ENCODE results near the gene CTSA.

CTSA gene

DNA sequence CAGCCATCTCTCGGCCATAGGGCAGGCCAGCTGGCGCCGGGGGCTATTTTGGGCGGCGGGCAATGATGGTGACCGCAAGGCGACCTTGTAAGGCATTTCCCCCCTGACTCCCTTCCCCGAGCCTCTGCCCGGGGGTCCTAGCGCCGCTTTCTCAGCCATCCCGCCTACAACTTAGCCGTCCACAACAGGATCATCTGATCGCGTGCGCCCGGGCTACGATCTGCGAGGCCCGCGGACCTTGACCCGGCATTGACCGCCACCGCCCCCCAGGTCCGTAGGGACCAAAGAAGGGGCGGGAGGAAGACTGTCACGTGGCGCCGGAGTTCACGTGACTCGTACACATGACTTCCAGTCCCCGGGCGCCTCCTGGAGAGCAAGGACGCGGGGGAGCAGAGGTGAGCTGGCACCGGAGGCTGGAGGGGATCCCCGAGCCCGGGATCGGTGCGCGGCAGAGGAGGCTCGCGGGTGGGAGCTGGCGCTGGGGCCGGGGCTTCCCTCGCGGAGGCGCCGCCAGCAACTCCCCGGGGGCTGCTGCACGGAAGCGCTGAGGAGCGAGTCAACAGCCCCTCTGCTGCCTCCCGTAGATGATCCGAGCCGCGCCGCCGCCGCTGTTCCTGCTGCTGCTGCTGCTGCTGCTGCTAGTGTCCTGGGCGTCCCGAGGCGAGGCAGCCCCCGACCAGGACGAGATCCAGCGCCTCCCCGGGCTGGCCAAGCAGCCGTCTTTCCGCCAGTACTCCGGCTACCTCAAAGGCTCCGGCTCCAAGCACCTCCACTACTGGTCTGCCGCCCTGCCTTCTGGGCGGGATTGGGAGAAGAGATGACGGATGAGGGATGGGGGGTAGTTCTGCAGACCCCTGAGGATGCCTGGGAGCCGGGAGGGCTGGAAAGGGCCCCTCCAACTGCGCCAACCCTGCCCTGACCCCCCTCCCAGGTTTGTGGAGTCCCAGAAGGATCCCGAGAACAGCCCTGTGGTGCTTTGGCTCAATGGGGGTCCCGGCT, at the start of gene CTSA, which contains the start of gene NEURL2:
TSS of gene CTSA (plus strand) at position 351 of the 999 bp plus-strand sequence. CDS start at position 585, 234 bp downstream.
TSS of gene NEURL2 (minus strand) at position 224 of the 999 bp plus-strand sequence. CDS start at position 7, 217 bp downstream.
- in situ Hi-C loops (cut with MboI; ENCODE audit: low sequenced_read_pairs): no loop called here

DNA sequence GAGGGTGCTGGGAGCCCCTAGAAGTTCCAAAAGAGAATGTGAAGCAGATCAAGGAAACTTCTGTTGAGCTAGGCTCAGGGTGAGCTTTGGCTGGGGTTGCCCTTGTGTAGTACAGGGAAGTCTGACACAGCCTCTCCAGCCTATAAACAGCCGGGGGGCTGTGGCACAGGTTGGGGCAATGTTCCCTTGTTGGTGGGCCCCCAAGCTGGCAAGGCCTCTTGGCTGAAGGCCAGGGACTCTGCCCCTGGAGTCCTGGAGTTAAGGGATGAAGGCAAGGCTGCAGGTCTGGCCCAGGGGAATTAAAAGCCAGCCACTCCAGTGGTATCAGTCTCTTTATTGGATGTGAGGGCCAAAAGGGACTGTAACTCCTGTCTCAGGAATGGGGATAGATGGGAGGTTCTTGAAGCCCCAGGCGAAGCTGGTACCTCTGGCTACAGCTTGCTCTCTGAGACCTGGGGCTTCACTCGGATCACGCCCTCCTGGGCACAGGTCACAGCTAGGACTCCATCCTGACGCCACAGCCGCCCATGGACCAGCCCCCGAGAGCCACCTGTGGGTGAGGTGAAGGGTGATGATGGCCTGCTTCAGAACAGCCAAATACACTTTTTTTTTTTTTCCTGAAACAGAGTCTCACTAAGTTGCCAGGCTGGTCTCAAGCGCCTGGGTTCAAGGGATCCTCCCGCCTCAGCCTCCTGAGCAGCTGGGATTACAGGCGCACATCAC, 49.6 kb upstream of the CTSA start:
- in situ Hi-C loops (cut with MboI; ENCODE audit: low sequenced_read_pairs): no loop called here

DNA sequence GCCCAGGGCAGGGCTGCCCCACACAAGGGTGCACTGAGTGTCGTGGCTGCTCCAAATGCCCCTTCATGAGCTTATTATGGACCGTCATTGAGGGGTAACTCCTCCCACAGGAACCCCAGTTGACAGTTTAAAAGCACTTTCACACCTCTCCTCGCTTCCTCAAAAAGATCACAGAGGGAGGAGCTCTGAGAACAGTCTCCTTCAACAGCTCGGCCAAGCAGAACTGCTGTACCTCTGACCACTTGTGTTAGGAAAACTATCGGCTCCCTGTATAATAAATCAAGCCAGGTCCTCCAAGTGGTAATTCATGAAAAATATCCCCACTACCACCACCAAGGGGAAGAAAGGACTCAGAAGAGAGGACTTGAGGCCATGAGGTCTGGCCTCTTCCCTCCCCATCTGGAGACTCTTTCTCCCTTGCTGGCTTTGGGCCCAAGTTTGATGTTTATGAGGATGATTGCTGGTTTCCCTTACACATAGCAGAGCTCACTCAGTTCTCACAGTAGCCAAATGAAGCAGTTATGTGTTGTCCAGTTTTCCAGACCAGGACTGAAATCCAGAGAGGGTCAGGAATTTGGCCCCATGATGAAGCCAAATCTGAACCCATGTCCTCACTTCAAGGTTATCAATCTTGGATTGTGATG, 48.8 kb upstream of the CTSA start:
- in situ Hi-C loops (cut with MboI; ENCODE audit: low sequenced_read_pairs): no loop called here

DNA sequence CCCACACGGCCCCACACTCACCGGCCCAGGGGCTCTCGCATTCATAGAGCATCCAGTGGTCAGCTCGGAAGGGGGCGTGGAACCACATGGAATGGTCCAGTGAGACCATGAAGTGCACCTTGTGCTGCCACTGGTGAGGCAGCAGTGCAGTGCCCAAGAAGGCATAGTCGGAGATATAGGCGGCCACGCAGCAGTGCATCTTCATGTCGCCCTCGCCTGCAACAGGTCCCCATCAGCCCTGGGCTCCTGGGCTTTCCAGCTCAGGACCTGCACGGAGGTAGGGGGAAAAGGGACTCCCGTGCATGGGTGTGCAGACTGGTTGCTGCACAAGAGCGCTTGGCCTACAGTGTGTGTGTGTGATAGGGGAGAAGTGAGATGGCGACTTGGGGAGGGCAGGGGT, 47.6 kb upstream of the CTSA start:
- in situ Hi-C loops (cut with MboI; ENCODE audit: low sequenced_read_pairs): no loop called here

DNA sequence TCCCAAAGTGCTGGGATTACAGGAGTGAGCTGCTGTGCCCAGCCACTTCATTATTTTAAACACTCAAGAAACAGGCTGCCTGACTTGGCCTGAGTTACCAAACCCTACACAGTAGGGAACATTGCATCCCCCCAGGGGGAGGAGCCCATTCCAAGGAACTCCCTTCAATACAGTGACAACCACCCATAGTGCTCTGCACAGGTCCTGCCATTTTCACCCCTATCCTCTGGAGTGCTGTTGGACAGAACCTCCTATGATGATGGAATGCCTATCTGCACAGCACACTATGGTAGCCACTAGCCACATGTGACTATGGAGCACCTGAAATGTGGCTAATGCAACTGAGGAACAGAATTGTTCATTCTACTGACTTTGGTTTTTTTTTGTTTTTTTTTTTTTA, 45.7 kb upstream of the CTSA start:
- in situ Hi-C loops (cut with MboI; ENCODE audit: low sequenced_read_pairs): no loop called here

DNA sequence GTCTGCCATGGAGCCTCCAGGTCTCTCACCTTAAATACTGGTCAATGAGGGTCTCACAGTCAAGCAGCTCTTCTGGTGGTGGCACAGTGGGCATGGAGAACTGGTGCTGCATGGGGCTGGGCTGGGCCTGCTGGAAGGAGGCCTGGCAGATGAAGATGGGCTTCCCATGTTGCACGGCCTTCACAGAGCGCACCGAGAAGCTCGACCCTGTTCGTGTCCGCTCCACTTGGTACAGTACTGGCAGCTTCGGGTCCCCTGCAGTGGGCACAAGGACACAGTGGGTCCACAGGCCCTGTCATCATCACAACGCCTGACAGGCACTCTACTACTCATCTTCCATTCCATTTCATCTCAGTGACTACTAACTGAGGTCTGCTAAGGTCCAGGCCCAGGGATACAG, 42.7 kb upstream of the CTSA start:
- in situ Hi-C loops (cut with MboI; ENCODE audit: low sequenced_read_pairs): no loop called here

DNA sequence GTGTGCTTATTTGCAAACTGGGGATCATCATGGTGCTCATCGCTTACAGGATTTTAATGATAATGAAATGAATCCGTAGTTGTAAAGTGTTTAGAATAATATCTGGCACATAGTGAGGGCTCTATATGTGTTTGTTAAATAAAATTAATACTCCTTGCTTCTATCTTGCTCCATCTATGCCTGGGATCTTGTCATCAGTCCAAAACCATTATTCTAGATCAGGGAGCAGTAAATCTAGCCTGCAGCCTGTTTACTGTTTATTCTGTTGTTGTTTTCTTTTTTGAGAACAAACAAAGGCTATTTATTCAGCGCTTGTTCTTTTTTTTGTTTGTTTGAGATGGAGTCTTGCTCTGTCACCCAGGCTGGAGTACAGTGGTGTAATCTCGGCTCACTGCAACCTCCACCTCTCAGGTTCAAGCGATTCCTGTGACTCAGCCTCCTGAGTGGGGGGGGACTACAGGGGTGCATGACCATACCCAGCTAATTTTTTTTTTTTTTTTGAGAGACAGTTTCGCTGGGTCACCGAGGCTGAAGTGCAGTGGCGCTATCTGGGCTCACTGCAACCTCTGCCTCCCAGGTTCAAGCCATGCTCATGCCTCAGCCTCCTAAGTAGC, 42.1 kb upstream of the CTSA start:
- in situ Hi-C loops (cut with MboI; ENCODE audit: low sequenced_read_pairs): no loop called here

DNA sequence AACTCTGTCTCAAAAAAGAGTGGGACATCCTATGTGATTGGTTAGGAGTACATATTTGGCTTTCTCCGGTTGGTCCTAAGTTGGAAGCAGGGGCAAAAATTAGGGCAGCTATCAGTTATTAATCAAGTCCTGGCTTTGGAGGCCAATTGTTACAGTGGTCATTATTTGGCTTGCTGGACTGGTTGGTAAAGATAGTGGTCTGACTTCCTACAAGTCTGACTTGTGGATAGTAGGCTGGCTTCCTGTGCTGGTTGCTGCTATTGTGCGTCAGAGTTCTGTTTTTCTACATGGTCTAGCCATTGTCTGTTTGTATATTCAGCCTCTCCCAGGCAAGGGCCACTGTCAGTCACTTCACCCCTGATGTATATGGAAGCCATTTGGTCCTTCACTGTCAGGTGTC, 40.9 kb upstream of the CTSA start:
- in situ Hi-C loops (cut with MboI; ENCODE audit: low sequenced_read_pairs): no loop called here

DNA sequence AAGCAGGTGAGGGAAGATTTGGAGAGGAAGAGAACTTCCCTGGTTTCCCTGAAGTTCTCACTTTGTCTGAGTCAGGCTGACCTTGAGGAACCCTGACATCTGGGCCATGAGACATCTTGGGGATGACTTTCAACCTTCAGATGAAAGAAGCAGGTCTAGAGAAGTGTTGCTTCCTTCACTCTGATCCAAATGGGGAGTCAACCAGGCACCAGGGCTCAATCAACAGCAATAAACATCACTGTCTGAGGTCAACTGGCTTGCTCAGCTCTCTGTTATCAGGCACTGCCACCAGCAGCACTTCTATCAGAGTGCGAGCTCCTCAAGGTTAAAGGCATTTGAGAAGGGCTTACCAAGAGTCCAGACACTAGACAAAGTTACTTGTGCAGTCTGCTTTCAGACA, 40.2 kb upstream of the CTSA start:
- in situ Hi-C loops (cut with MboI; ENCODE audit: low sequenced_read_pairs): no loop called here

DNA sequence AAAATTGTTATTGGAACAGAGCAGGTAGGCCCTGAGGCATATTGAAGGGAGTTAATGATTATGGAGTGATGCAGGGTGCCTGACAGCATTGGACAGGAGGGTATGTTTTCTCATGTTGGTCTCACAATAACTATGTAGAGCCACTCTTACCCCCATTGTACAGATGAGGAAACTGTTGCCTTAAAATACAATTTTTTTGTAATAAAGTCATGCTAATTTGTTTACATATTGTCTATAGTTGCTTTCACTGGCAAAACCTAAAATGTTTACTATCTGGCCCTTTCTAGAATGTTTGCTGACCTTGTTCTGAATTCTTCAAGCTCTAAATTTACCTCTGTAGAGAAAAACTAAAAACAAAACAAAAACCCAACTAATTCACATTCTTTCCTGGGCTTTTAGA, 39.6 kb upstream of the CTSA start:
- in situ Hi-C loops (cut with MboI; ENCODE audit: low sequenced_read_pairs): no loop called here

DNA sequence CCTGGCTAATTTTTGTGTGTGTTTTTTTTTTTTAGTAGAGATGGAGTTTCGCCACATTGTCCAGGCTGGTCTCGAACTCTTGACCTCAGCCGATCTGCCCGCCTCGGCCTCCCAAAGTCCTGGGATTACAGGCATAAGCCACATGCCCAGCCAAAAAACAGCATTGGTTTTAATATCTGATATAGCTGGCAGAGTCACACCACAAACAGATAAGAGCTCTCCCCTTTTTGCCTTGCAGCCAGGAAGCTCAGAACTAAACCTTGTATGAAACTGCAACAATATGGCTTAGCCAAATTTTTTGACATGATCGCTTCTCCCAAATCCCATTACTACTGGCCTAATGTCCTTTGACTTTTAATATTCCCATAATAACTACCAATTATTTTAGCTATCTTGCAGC, 38.8 kb upstream of the CTSA start:
- in situ Hi-C loops (cut with MboI; ENCODE audit: low sequenced_read_pairs): no loop called here

DNA sequence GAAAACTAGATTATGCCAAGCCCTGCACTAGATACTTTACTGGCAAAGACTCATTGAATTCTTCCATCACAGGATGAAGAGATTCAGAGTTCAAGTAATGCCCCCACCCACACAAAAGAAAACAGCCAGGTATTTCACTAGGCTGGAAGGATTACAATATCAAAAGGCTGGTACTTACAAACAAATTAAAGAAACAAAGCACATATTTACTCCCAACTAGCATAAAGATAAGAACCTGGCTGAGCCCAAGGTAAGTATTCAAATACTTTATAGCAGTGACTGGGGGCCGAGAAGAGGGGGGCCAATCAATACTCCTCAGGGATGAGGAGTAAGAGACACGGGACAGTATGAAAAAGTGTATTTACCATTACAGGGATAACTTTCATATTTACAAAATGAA, 37.7 kb upstream of the CTSA start:
- in situ Hi-C loops (cut with MboI; ENCODE audit: low sequenced_read_pairs): no loop called here

DNA sequence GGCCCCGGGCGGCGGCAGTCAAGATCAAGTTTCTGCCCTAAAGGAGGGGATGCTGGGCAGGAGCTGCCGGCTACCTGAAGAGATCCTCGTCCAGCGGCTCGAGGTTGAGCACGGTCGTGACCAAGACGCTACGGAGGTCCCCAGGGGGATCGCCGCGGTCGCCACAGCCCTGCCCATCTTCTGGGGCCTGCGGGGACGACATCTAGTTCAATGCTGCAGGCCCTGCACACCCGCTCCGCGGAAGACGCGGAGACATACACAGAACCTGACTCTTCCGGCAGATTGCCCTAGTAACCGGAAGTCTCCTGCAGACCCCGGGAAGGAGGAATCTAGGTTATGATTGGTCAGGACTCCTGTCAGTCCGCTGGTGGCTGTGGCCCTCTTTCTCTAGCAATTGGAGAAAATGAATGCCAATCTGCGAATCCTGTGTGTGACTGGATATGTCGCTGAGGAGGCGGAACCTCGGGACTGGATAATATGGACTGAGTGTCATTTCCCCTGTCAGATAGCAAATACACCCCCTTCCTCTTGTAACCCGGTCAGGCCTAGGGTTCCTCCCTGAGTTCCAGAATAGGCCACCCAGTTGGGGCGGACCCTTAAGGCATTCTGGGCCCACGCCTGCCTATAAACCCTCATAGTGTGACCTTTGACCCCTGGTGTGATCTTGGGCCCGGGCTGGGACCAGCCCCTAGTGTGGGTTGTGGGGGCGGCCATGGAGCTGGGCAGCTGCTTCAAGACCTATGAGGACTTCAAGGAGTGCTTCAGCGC, 33.8 kb upstream of the CTSA start, which contains the start of the genes ACOT8 and ZSWIM3:
TSS of gene ACOT8 (minus strand) at position 279 of the 768 bp plus-strand sequence. CDS start at position 202, 77 bp downstream.
TSS of gene ZSWIM3 (plus strand) at position 501 of the 768 bp plus-strand sequence. CDS start at position 713, 212 bp downstream.
- in situ Hi-C loops (cut with MboI; ENCODE audit: low sequenced_read_pairs): no loop called here

DNA sequence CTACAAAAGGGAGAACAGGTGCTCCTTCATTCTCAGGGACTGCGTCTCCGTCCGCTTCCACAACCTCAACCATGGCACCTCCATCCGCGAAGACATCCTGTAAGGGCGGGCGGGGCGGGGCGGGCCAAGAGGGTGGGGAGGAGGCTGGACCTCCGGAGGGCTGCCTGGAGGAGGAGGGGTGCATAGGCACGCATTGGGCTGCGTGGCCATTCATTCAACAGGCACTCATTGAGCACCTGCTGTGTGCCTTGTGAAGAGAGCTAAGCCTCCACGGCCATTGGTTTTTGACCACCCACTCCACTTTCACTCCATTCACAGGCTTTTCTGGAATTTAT, 33.3 kb upstream of the CTSA start:
- in situ Hi-C loops (cut with MboI; ENCODE audit: low sequenced_read_pairs): no loop called here

DNA sequence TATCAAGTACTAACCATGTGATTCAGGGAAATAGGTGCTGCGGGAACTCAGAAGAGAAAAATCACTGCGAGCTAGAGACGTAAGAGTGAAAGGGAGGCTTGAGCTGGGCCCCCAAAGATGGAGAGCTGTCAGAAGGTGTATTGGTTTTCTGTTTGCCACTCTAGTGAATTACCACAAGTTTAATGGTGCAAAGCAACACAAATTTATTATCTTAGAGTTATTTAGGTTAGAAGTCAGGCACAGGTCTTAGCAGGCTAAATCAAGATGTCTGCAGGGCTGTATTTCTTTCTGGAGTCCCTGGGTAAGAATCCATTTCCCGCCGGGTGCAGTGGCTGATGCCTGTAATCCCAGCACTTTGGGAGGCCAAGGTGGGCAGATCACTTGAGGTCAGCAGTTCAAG, 31.2 kb upstream of the CTSA start:
- in situ Hi-C loops (cut with MboI; ENCODE audit: low sequenced_read_pairs): no loop called here

DNA sequence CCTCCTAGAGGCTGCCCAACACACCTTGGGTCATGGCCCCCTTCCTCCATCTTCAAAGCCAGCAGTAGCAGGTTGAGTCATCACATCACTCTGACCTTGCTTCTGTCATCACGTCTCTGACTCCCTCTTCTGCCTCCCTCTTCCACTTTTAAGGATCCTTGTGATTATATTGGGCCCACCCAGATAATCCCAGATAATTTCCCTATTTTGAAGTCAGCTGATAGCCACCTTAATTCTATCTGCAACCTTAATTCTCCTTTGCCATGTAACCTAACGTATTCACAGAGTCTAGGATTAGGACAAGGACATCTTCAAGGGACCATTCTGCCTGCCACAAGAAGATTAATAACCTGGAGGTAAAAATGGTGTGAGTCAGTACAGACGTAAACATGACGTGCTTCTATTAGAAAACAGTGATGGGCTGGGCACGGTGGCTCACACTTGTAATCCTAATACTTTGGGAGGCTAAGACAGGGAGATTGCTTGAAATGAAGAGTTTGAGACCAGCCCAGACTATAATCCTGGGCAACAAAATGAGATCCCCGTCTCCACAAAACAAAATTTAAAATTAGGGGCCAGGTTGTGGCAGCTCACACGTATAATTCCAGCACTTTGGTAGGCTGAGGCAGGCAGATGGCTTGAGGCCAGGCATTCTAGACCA, 30.4 kb upstream of the CTSA start:
- in situ Hi-C loops (cut with MboI; ENCODE audit: low sequenced_read_pairs): no loop called here

DNA sequence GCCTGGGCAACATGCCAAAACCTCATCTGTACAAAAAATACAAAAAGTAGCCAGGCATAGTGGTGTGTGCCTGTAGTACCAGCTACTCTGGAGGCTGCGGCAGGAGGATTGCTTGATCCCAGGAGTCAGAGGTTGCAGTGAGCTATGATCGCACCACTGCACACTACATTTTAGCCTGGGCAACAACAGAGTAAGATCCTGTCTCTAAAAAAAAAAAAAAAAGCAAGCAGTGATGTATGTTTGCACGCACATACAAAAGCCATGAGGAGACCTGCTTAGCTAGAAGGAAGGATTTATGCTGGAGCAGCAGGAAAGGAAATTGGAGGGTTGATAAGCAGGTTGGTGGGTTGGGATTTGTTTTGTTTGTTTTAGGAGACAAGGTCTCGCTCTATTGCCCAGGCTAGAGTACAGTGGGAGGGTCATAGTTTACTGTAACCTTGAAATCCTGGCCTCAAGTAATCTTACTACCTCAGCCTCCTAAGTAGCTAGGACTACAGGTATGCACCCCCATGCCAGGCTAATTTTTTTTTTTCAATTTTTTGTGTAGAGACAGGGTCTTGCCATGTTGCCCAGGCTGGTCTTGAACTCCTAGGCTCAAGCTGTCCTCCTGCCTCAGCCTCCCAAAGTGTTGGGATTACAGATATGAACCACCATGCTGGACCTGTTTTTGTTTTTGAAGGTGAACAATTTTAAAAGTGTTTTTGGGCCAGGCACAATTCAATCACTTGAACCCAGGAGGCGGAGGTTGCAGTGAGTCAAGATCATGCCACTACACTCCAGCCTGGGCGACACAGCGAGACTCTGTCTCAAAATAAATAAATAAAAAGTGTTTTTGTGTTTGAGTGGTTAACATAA, 29.7 kb upstream of the CTSA start:
- in situ Hi-C loops (cut with MboI; ENCODE audit: low sequenced_read_pairs): no loop called here

All from HL-60/S4 treated with retinoic acid at 250 ng/mL for 4 days and 3 days (cell line).